Cortex of kidney (tissue), 1 donor: ENCODE results near the gene PDE8B.

Experiments used
- DNase-seq: peaks from one replicate; lab custom pipeline; 2025; lab: John Stamatoyannopoulos, UW

PDE8B gene

GRCh38 chr5:77398458-77398857 lies 188.0 kb downstream of the PDE8B start:
- DNase-seq = no peak

GRCh38 chr5:77398896-77399295 lies 188.4 kb downstream of the PDE8B start:
- no peak for DNase-seq

GRCh38 chr5:77400645-77401044 lies 190.2 kb downstream of the PDE8B start:
- DNase-seq = no peak

GRCh38 chr5:77402796-77403195 lies 192.3 kb downstream of the PDE8B start:
- no peak for DNase-seq

- no peak for DNase-seq
Measured at GRCh38 chr5:77407152-77407551, 196.7 kb downstream of the PDE8B start.

- no peak for DNase-seq
Measured at GRCh38 chr5:77409870-77410621, 199.6 kb downstream of the PDE8B start.

GRCh38 chr5:77413049-77413448 lies 202.6 kb downstream of the PDE8B start:
- no peak for DNase-seq

GRCh38 chr5:77418162-77418561 lies 207.7 kb downstream of the PDE8B start:
- DNase-seq = no peak

GRCh38 chr5:77418601-77419581 lies 208.4 kb downstream of the PDE8B start:
- no peak for DNase-seq

GRCh38 chr5:77419644-77420582 lies 209.4 kb downstream of the PDE8B start:
- DNase-seq = no peak

GRCh38 chr5:77420940-77421339 lies 210.5 kb downstream of the PDE8B start:
- DNase-seq = no peak

GRCh38 chr5:77423022-77423750 lies 212.7 kb downstream of the PDE8B start:
- no peak for DNase-seq

- DNase-seq = no peak
Measured at GRCh38 chr5:77424921-77425320, 214.4 kb downstream of the PDE8B start.

GRCh38 chr5:77425420-77425819 lies 214.9 kb downstream of the PDE8B start:
- DNase-seq = no peak

GRCh38 chr5:77425998-77426659 lies 215.6 kb downstream of the PDE8B start:
- DNase-seq = no peak

- DNase-seq = no peak
Measured at GRCh38 chr5:77426670-77427069, 216.2 kb downstream of the PDE8B start.

GRCh38 chr5:77427998-77428397 lies 217.5 kb downstream of the PDE8B start:
- no peak for DNase-seq

- no peak for DNase-seq
Measured at GRCh38 chr5:77428526-77428925, 218.0 kb downstream of the PDE8B start.

- DNase-seq = no peak
Measured at GRCh38 chr5:77430726-77431125, 220.2 kb downstream of the PDE8B start.

- no peak for DNase-seq
Measured at GRCh38 chr5:77431286-77431685, 220.8 kb downstream of the PDE8B start.

- DNase-seq = no peak
Measured at GRCh38 chr5:77431719-77432118, 221.2 kb downstream of the PDE8B start.
